ENCODE measurements around the gene COL5A3.

GRCh38 chr19:10004617-10005016 lies 5.7 kb downstream of the COL5A3 start:
- TF ChIP-seq, protein P1, sequence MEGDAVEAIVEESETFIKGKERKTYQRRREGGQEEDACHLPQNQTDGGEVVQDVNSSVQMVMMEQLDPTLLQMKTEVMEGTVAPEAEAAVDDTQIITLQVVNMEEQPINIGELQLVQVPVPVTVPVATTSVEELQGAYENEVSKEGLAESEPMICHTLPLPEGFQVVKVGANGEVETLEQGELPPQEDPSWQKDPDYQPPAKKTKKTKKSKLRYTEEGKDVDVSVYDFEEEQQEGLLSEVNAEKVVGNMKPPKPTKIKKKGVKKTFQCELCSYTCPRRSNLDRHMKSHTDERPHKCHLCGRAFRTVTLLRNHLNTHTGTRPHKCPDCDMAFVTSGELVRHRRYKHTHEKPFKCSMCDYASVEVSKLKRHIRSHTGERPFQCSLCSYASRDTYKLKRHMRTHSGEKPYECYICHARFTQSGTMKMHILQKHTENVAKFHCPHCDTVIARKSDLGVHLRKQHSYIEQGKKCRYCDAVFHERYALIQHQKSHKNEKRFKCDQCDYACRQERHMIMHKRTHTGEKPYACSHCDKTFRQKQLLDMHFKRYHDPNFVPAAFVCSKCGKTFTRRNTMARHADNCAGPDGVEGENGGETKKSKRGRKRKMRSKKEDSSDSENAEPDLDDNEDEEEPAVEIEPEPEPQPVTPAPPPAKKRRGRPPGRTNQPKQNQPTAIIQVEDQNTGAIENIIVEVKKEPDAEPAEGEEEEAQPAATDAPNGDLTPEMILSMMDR (IDR thresholded peaks at IDR 0.05; ENCODE audit: low read depth, low read length, missing input control) = no peak
- TF ChIP-seq RAD21 (IDR thresholded peaks at IDR 0.05) = no peak
